B cell (primary cell): ENCODE results near the gene BCAN. TPM values are rescaled to one million over a fixed set of nuclear protein-coding genes. Genes with fewer than 3 reads are reported as not detected.

Experiments
- ATAC-seq: fragments of 200-7000 bp; cut with Tn5 transposase; one replicate; pipeline ENCODE4 v1.10.0; 2021; ENCODE audit warnings: low read depth, mild to moderate bottlenecking, moderate number of reproducible peaks, moderate library complexity
- CTCF ChIA-PET: fragments of 350-600 bp; sonication (Branson Sonifier 250); formaldehyde crosslinking; loops from one replicate; lab custom pipeline; 2021; ENCODE audit warnings: antibody characterized with exemption, inconsistent platforms; lab: Charles Lee
- POLR2A ChIA-PET: fragments of 350-600 bp; sonication (Branson Sonifier 250); formaldehyde crosslinking; loops from one replicate; lab custom pipeline; 2021; ENCODE audit warnings: antibody characterized with exemption; lab: Charles Lee
- DNase-seq: peaks from one replicate; pipeline ENCODE4 v3.0.0; 2013
- H2AFZ ChIP-seq: 2 replicates; pipeline ENCODE4 v1.6.1; 2012; ENCODE audit warnings: mild to moderate bottlenecking, low read depth, low read length; ENCODE audit not compliant: insufficient read depth, poor library complexity, severe bottlenecking
- H3K27ac ChIP-seq, 2 donors: 1 replicate in 1 of 2; 2 replicates in 1 of 2; pipeline ENCODE4 v1.5.1; 2012 to 2013; ENCODE audit warnings: low read length in 2 of 2, mild to moderate bottlenecking in 2 of 2, moderate library complexity in 1 of 2
- H3K27me3 ChIP-seq, 4 experiments: fragments of 200-600 bp in 1 of 4; sonication (generic) in 1 of 4; replicated peaks in 1 of 4; 1 replicate in 2 of 4; 2 replicates in 2 of 4; pipeline versions ENCODE4 v1.6.1 to v1.7.0; 2013 to 2016; ENCODE audit warnings: low read length in 3 of 4, mild to moderate bottlenecking in 2 of 4, mixed read lengths in 1 of 4, moderate library complexity in 1 of 4; ENCODE audit not compliant: insufficient read depth in 4 of 4, control insufficient read depth in 3 of 4; ENCODE audit errors: control extremely low read depth in 1 of 4
- H3K36me3 ChIP-seq, 2 experiments: replicated peaks in 1 of 2; 1 replicate in 1 of 2; 2 replicates in 1 of 2; pipeline versions ENCODE4 v1.6.1 to v1.7.1; 2013; ENCODE audit warnings: low read length in 1 of 2; ENCODE audit not compliant: insufficient read depth in 2 of 2, control insufficient read depth in 1 of 2; ENCODE audit errors: control extremely low read depth in 1 of 2, extremely low read depth in 1 of 2
- H3K4me1 ChIP-seq, 2 donors: fragments of 200-600 bp in 1 of 2; sonication (generic) in 1 of 2; 1 replicate in 1 of 2; 2 replicates in 1 of 2; pipeline versions ENCODE4 v1.5.1 to v1.6.1; 2013 to 2017; ENCODE audit warnings: low read length in 2 of 2; ENCODE audit not compliant: control insufficient read depth in 2 of 2, insufficient read depth in 2 of 2
- H3K4me2 ChIP-seq: replicated peaks from 2 replicates; pipeline ENCODE3; 2012; ENCODE audit warnings: mild to moderate bottlenecking, low read depth, low read length; ENCODE audit not compliant: poor library complexity, severe bottlenecking
- H3K4me3 ChIP-seq, 5 experiments: fragments of 200-600 bp in 1 of 5; sonication (generic) in 1 of 5; 1 replicate in 3 of 5; 2 replicates in 2 of 5; pipeline versions ENCODE4 v1.5.1 to v1.7.0; 2011 to 2016; ENCODE audit warnings: low read length in 4 of 5, mild to moderate bottlenecking in 4 of 5, low read depth in 2 of 5, control low read depth in 1 of 5, moderate library complexity in 1 of 5; ENCODE audit not compliant: insufficient read depth in 1 of 5; ENCODE audit errors: control extremely low read depth in 1 of 5, extremely low read depth in 1 of 5
- H3K79me2 ChIP-seq: fragments of 200-600 bp; sonication (generic); one replicate; pipeline ENCODE4 v1.6.0; 2016; ENCODE audit warnings: low read length; ENCODE audit not compliant: control insufficient read depth, insufficient read depth
- H3K9ac ChIP-seq: fragments of 200-600 bp; sonication (generic); 2 replicates; pipeline ENCODE4 v1.6.1; 2017; ENCODE audit warnings: mild to moderate bottlenecking, low read length, moderate library complexity
- H3K9me3 ChIP-seq, 3 donors: one replicate each; pipeline versions ENCODE4 v1.6.1 to v1.7.1; 2013; ENCODE audit warnings: low read length in 2 of 3; ENCODE audit not compliant: control insufficient read depth in 2 of 3, insufficient read depth in 1 of 3; ENCODE audit errors: control extremely low read depth in 1 of 3
- H4K20me1 ChIP-seq: 2 replicates; pipeline ENCODE4 v1.6.0; 2012; ENCODE audit warnings: mild to moderate bottlenecking, low read length; ENCODE audit not compliant: insufficient read depth, control insufficient read depth, poor library complexity, severe bottlenecking
- H3K27ac Mint-ChIP-seq: one replicate; pipeline ENCODE4 v1.8.0; 2021; ENCODE audit warnings: mixed read lengths
- H3K27me3 Mint-ChIP-seq: one replicate; pipeline ENCODE4 v1.8.0; 2021; ENCODE audit warnings: mixed read lengths
- H3K4me1 Mint-ChIP-seq: one replicate; pipeline ENCODE4 v1.8.0; 2021; ENCODE audit warnings: mixed read lengths
- H3K4me3 Mint-ChIP-seq: one replicate; pipeline ENCODE4 v1.8.0; 2021; ENCODE audit warnings: mixed read lengths
- H3K9me3 Mint-ChIP-seq: one replicate; pipeline ENCODE4 v1.8.0; 2022; ENCODE audit warnings: mixed read lengths; ENCODE audit not compliant: insufficient read depth
- EZH2 ChIP-seq: IDR thresholded peaks from 2 replicates; pipeline ENCODE4 v1.6.1; 2012; ENCODE audit warnings: borderline replicate concordance, low read depth, mild to moderate bottlenecking, moderate library complexity, low read length; ENCODE audit not compliant: insufficient read depth, poor library complexity, severe bottlenecking
- WGBS: methylation state at CpG from one replicate; pipeline ENCODE4 v1.1.5; 2013; ENCODE audit warnings: missing lambda C conversion rate; ENCODE audit not compliant: insufficient coverage; 5-methylcytosine and 5-hydroxymethylcytosine counted together
- intact Hi-C: fragments of 100-400 bp; cut with micrococcal nuclease; formaldehyde crosslinking; loops from one replicate; pipeline ENCODE4 v1.10.0; 2022
- polyA plus RNA-seq: library from polyadenylated mRNA; depleted of rRNA; stranded (reverse); fragments of >200 nt; gene quantifications from 2 replicates; pipeline ENCODE4 v1.2.3, GENCODE V29; 2012
- total RNA-seq, 2 donors: library from RNA; stranded (reverse); fragments of 120-200 nt in 1 of 2; gene quantifications; 1 replicate in 1 of 2; 2 replicates in 1 of 2; pipeline versions ENCODE4 v1.2.3 to v1.2.4, GENCODE V29; 2013 to 2022
- TF ChIP-seq, protein P1 (sequence below): fragments of 200-600 bp; IDR thresholded peaks from one replicate; pipeline ENCODE4 v1.8.0; 2022; ENCODE audit warnings: antibody characterized with exemption, mild to moderate bottlenecking

BCAN gene
- total and polyA plus RNA-seq, 2 donors (not counting 1 experiment from before 2014, with no cell fraction given) = not detected

DNA sequence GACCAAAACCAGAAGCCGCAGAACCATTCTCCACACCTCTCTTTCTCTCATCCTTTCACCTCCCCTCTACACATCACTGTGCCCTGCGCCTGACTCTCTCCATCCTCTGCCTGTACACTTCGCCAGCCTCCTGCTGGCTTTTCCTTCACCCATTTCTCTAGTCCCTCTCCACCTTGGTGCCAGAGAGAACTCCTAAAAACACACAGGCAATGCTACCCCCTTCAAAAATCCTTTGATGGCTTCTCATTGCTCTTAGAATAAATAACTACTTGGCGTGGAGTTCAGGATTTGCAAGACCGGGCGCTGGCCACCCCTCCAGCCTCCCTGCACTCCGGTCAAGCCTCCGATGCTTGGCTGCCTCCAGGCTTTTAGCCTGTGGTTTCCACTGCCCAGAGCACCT, 54.8 kb downstream of the BCAN start:
- 99% methylated on average over 6 of the region's 8 CpGs for WGBS
- CTCF ChIA-PET = no interaction called here
- DNase-seq (no peak), ATAC-seq (no peak)
- intact Hi-C loops = no loop called here
- Histone ChIP-seq H3K4me3 (no peak overlapping the region), H3K27me3 (peaks cover 0 to 62% (median 26%) of the 10 kb centered on the region in 4 experiments), H3K9ac (no peak overlapping the region), H3K4me2 (no peak overlapping the region), H3K36me3 (no peaks in the 10 kb centered on the region), H3K79me2 (no peaks in the 10 kb centered on the region), H2AFZ (no peak overlapping the region), H3K4me1 (peaks cover 0 to 11% of the 10 kb centered on the region in 2 donors), H3K9me3 (no peaks in the 10 kb centered on the region), H4K20me1 (no peaks in the 10 kb centered on the region), H3K27ac (no peak overlapping the region)
- TF ChIP-seq, protein P1, sequence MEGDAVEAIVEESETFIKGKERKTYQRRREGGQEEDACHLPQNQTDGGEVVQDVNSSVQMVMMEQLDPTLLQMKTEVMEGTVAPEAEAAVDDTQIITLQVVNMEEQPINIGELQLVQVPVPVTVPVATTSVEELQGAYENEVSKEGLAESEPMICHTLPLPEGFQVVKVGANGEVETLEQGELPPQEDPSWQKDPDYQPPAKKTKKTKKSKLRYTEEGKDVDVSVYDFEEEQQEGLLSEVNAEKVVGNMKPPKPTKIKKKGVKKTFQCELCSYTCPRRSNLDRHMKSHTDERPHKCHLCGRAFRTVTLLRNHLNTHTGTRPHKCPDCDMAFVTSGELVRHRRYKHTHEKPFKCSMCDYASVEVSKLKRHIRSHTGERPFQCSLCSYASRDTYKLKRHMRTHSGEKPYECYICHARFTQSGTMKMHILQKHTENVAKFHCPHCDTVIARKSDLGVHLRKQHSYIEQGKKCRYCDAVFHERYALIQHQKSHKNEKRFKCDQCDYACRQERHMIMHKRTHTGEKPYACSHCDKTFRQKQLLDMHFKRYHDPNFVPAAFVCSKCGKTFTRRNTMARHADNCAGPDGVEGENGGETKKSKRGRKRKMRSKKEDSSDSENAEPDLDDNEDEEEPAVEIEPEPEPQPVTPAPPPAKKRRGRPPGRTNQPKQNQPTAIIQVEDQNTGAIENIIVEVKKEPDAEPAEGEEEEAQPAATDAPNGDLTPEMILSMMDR = no peak
- TF ChIP-seq EZH2 = no peak
- H3K27ac Mint-ChIP-seq = no peak overlapping the region
- H3K4me3 Mint-ChIP-seq = no peak overlapping the region
- POLR2A ChIA-PET = no interaction called here
- H3K9me3 Mint-ChIP-seq = no peaks in the 10 kb centered on the region
- H3K27me3 Mint-ChIP-seq = peaks cover 62% of the 10 kb centered on the region
- H3K4me1 Mint-ChIP-seq = peaks cover 12% of the 10 kb centered on the region

DNA sequence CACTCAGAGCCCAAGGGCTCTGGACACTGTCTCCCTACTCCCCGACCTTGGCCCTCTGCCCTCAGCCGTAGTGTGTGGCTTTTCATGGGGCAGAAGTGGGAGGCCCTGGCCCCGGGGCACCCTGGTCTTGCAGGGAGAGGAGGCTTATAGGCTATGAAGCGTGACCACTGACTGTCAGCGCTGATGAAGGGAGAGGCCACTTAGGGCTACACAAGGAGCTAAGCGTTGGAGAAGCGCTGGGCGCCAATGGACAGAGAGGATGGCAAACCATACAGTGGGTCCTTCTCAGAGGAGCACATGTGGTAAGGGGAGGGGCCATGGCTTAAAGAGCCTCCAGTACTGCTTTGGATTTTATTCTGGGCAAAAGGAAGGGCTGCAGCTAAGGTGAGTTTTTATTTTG, 55.6 kb downstream of the BCAN start:
- 94% methylated on average over 8 of the region's 8 CpGs for WGBS

More for the DNA sequence above, 55.6 kb downstream of the BCAN start:
- Histone ChIP-seq H3K4me3 (no peak overlapping the region), H3K27ac (no peak overlapping the region), H3K27me3 (peaks cover 0 to 57% (median 23%) of the 10 kb centered on the region in 4 experiments), H3K4me2 (no peak overlapping the region), H3K79me2 (no peaks in the 10 kb centered on the region), H3K4me1 (peaks cover 0 to 6% of the 10 kb centered on the region in 2 donors), H2AFZ (no peak overlapping the region), H3K9ac (no peak overlapping the region), H4K20me1 (no peaks in the 10 kb centered on the region), H3K9me3 (no peaks in the 10 kb centered on the region), H3K36me3 (no peaks in the 10 kb centered on the region)
- Mint-ChIP-seq H3K27ac (no peak overlapping the region), H3K27me3 (peaks cover 55% of the 10 kb centered on the region), H3K4me3 (no peak overlapping the region), H3K4me1 (peaks cover 4% of the 10 kb centered on the region), H3K9me3 (no peaks in the 10 kb centered on the region)
- ChIA-PET POLR2A (no interaction called here), CTCF (interaction anchor here (0.7 to 3.4 kb wide), 2 partner anchors 8 to 30 kb away, joined by 3 to 12 read pairs; no protein-coding TSS in a partner anchor)
- TF ChIP-seq, protein P1 = no peak
- no peak for TF ChIP-seq EZH2
- no peak for ATAC-seq
- intact Hi-C loops = no loop called here
- DNase-seq = no peak
